GM18498 (cell line): Measurements from ENCODE around the gene KLF16.

Experiments used
- ATAC-seq: cut with Tn5 transposase; IDR thresholded peaks from one replicate; pipeline ENCODE4 v1.9.1; 2021; ENCODE audit warnings: mild to moderate bottlenecking, moderate library complexity; ENCODE audit not compliant: unreplicated experiment

The KLF16 gene

DNA sequence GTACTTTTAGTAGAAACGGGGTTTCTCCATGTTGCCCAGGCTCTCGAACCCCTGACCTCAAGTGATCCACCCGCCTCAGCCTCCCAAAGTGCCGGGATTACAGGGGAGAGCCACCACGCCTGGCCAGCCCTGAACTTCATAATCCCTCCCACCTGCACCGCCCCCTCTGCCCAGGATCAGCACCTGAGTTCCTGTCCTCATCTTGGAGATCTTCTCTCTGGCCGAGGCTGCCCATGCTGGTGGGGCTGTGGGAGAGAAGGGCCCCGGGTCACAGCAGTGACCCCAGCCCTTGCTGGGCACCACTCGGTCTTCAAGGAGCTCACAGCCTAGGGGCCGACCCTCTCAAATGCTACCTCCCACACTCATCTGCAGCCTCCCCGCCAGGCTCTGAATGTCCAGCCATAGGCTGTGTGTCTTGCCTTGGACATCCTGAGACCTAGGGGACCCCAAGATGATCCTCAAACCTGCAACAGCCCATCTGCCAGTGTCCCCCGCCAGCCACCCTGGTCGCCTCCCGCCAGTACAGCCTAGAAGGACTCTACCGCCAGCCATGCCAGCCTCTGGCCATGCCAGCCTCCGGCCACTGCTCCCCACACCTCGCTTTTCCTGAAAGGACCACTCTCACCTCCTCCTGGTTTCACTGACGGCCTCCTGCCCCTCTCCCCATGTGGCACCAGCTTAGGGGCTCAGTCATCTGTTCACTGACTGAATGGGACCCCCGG, 52.8 kb downstream of the KLF16 start:
- ATAC-seq = no peak

DNA sequence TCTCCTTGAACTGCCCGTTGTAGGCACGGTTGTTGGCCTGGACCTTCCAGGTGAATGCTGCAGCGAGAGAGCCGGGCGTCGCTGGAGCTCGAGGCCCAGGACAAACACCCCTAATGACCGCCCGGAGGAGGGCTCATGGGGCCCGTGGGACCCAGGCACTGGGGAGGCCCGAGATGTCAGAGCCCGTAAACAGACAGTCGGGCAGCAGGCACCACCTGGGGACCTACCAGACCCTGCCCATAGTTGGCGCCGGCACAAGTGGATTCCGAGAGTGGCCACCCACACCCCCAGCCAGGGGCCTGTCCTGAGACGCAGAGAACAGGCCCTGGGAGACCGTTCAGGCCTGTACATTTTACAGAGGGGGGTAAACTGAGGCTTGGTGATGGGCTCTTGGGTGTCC, 53.7 kb downstream of the KLF16 start:
- no peak for ATAC-seq

- no peak for ATAC-seq
Observed at GRCh38 chr19:1808395-1808731, 55.0 kb downstream of the KLF16 start.

DNA sequence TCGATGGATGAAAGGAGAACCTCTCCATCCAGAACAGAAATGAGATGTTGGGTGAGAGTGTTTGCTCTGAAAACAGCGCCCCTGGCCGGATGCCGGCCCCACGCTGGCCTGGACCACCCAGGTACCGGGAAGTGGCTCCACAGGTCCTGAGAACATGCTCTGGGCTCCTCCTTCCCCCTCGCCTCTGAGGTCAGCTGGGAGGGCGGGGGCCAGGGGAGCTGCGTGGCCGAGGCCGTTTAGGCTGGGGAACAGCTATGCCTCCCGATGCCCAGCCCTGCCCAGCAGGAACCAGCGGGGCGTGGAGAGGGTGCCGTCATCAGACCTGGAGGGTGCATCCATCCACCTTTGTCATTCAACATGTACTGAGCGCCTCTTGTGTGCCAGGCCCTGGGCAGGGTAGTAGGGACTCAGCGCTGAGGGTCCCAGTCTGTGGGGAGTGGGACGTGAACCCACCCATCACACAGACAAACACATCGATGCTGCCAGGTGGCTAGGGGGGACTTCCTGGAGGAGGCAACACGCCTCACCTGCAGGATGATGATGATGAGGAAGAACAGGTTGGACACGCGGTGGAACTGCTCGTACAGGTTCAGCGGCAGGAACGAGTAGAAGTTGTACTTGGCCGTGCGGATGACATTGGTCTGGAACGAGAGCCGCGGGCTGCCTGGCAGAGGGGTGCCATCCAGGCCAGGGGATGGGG, 55.5 kb downstream of the KLF16 start:
- no peak for ATAC-seq

DNA sequence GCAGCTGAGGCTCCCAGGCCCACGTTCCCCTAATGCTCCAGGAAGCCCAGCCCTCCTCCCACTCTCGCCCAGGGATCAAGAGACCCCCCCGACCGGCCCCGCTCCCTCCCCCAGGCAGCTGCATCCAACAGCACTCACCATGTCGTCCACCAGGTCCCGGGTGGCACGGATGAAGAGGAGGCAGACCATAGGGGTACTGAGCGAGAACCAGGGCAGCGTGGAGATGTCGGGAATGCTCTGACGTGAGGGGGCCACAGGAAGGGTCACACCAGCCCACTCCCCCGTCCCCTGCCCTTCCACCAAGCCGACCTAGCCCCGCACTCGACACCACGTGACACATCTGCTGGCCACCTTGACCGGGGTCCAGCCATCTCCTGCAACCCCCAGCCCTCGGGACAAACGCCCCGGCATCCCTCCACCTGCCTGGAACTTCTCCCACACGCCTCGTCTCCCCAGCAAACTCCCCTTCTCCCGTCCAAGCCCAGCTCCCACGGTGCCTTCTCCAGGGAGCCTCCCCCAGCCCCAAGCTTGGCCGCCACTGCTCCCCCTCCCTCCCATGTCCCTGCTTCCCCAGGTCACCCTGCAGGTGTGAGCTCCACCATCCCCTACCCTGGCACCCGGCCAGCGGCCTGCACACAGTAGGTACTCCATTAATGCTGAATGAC, 56.2 kb downstream of the KLF16 start:
- no peak for ATAC-seq

DNA sequence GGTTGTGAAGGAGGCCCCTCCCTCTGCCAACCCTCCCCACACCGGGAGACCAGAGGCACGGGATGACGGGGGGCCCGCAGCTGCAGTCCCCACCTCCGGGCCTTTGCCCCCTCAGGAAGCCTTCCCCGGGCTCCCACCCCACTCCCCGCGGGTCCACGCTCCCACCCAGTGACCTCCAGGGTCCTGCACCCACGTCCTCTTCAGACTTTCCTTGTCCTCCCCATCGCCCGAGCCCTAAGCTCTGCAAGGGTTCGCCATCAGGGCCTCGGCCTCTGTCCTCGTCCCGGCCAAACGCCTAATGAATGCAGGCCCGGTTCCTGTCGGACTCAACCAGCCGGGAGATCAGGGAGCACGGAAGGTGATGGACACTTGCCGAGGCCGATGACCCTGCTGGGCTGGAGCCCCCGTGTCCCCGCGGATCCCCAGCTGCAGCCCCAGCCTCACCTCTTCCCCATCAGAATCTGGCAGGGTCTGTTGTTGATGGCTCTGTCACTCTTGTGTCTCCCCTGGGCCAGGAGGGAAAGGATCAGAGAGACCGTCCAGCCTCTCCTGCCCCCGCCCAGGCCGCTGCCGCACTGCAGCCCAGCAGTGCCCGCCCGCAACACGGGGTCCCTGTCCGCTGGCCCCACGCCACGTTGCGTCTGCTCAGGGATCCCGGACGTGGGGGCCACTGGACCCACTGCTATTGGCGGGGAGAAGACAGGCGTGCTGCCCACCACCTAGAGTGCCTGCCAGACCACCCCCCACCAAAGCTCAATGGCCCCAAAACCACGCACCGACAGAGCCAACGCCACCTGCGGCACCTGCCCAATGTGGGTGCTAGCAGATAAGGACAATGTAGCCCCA, 57.0 kb downstream of the KLF16 start:
- ATAC-seq = no peak

GRCh38 chr19:1805401-1806183, 57.8 kb downstream of the KLF16 start:
- ATAC-seq = no peak

- no peak for ATAC-seq
Observed at GRCh38 chr19:1804858-1805257, 58.5 kb downstream of the KLF16 start.
